Spleen (tissue), 7 donors: ENCODE results near the gene IPO8.

Experiments
- CTCF ChIP-seq, 11 experiments: fragments of 200-600 bp in 7 of 11; fragments of 450-650 bp in 4 of 11; sonication (generic) in 4 of 11; IDR thresholded peaks in 8 of 11; conservative IDR thresholded peaks in 3 of 11; 1 replicate in 7 of 11; 2 replicates in 4 of 11; pipeline versions ENCODE4 v1.4.0 to v1.8.0; 2016 to 2021; ENCODE audit warnings: antibody characterized with exemption in 11 of 11, inconsistent platforms in 4 of 11, mild to moderate bottlenecking in 1 of 11
- POLR2AphosphoS5 ChIP-seq, 3 donors: sonication (generic); formaldehyde crosslinking; IDR thresholded peaks; one replicate each; pipeline ENCODE4 v1.5.1; 2017; ENCODE audit warnings: antibody characterized with exemption in 3 of 3
- donor health status: DM: no; HTN: no; CAD: no; lungs with moderate emphysema.
- donor health status: DM: no; HTN: no; CAD: no.
- donor health status: DM: no; HTN: no; CAD: no.

GRCh38 chr12:30622509-30622908, 73.2 kb downstream of the IPO8 start:
- TF ChIP-seq CTCF (IDR thresholded peaks at IDR 0.05 in 8 of 11, conservative IDR thresholded peaks at IDR 0.05 in 3 of 11) (no peak), POLR2AphosphoS5 (IDR thresholded peaks at IDR 0.05) (no peak)
